Activated CD8-positive, alpha-beta memory T cell treated with anti-CD3 and anti-CD28 coated beads, Interleukin-2, amount 10 ng/mL, durations not matched to agents 7 days and 5 days (primary cell): ENCODE results near the gene CLEC1A. TPM values are rescaled to one million over a fixed set of nuclear protein-coding genes. Genes with fewer than 3 reads are reported as not detected.

Source experiments
- ATAC-seq: fragments of 150-1000 bp; cut with Tn5 transposase; one replicate; pipeline ENCODE4 v1.10.0; 2021; ENCODE audit warnings: moderate library complexity
- CTCF ChIA-PET: fragments of 350-600 bp; sonication (Branson Sonifier 250); formaldehyde crosslinking; loops from one replicate; lab custom pipeline; 2021; ENCODE audit warnings: antibody characterized with exemption; lab: Charles Lee
- DNase-seq: peaks from one replicate; pipeline ENCODE4 v3.0.0-alpha.2; 2020
- H3K27ac Mint-ChIP-seq: one replicate; pipeline ENCODE4 v1.8.0; 2021; ENCODE audit warnings: mild to moderate bottlenecking, mixed read lengths
- H3K27me3 Mint-ChIP-seq: one replicate; pipeline ENCODE4 v1.8.0; 2021; ENCODE audit warnings: mixed read lengths
- H3K36me3 Mint-ChIP-seq: one replicate; pipeline ENCODE4 v1.8.0; 2021; ENCODE audit warnings: mild to moderate bottlenecking, mixed read lengths
- H3K4me1 Mint-ChIP-seq: one replicate; pipeline ENCODE4 v1.8.0; 2021; ENCODE audit warnings: mixed read lengths
- H3K4me3 Mint-ChIP-seq: one replicate; pipeline ENCODE4 v1.8.0; 2021; ENCODE audit warnings: mild to moderate bottlenecking, moderate library complexity, mixed read lengths
- H3K9me3 Mint-ChIP-seq: one replicate; pipeline ENCODE4 v1.8.0; 2022; ENCODE audit warnings: low read depth, mixed read lengths
- total RNA-seq, 2 experiments: library from RNA; stranded (reverse); gene quantifications; one replicate each; pipeline ENCODE4 v1.2.3, GENCODE V29; 2021

CLEC1A gene
- total RNA-seq, 2 experiments from 2014 or later = not detected

DNA sequence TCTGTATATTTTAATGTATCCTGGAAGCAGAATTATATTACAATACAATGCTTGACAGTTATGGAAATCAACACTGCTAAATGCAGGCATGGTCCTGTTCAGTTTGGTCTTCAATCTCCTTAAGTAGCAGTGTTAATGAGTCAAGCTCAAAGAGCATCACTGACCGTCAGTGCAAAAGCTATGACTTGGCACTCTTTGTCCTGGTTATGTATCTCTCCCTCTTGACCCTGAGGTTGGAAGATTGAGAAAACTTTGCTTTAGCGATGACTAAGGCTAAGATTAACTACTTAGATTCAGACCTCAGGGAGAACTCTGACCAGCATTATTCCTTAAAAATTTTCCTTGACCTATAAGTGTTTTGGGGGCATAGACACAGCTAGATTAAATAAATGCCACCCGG, 20.3 kb upstream of the CLEC1A start:
- CTCF ChIA-PET = no interaction called here
- ATAC-seq (no peak), DNase-seq (no peak)
- Mint-ChIP-seq H3K36me3 (no peaks in the 10 kb centered on the region), H3K27ac (no peak overlapping the region), H3K4me3 (no peak overlapping the region), H3K4me1 (no peaks in the 10 kb centered on the region), H3K27me3 (peaks cover 12% of the 10 kb centered on the region), H3K9me3 (no peaks in the 10 kb centered on the region)

DNA sequence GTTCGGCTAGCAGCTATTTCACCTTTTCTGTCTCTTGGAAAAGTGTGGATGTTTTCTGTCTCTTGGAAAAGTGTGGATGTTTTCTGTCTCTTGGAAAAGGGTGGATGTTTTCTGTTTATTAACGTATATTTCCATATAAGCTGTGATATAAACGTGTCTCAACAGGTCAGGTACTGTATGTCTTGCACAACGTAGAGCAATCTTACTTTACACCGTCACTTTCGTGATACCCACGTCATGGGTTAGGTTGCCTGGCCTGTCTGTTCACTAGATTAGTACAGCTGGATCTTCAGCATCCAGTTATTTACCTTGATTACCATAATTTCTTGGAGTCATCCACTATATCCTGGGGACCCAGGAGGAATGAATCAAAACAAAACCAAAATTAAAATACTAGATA, 17.1 kb upstream of the CLEC1A start:
- DNase-seq (no peak), ATAC-seq (no peak)
- Mint-ChIP-seq H3K4me1 (no peaks in the 10 kb centered on the region), H3K9me3 (no peaks in the 10 kb centered on the region), H3K27me3 (peaks cover 14% of the 10 kb centered on the region), H3K27ac (no peak overlapping the region), H3K4me3 (no peak overlapping the region), H3K36me3 (no peaks in the 10 kb centered on the region)
- CTCF ChIA-PET = interaction anchor here (0.8 kb wide), 1 partner anchor 12 kb away, joined by 3 read pairs; no protein-coding TSS in a partner anchor

DNA sequence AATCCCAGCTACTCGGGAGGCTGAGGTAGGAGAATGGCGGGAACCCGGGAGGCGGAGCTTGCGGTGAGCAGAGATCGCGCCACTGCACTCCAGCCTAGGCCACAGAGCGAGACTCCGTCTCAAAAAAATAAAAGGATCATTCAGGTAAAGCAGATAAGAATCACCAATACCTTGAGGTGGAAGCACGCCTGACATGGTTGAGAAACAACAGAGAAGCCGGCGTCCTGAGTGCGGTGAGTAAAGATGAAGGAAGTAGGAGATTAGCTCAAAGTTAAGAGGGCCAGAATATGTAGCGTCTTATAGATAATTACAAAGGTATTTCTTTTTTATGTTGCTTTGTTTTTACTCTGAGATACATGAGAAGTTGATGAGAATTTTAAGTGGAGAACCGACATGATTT, 16.5 kb upstream of the CLEC1A start:
- Mint-ChIP-seq H3K36me3 (no peaks in the 10 kb centered on the region), H3K27ac (no peak overlapping the region), H3K27me3 (peaks cover 19% of the 10 kb centered on the region), H3K4me3 (no peak overlapping the region), H3K4me1 (no peaks in the 10 kb centered on the region), H3K9me3 (no peaks in the 10 kb centered on the region)
- no peak for ATAC-seq
- CTCF ChIA-PET = interaction anchor here (0.8 kb wide), 1 partner anchor 12 kb away, joined by 3 read pairs; no protein-coding TSS in a partner anchor
- DNase-seq = no peak

DNA sequence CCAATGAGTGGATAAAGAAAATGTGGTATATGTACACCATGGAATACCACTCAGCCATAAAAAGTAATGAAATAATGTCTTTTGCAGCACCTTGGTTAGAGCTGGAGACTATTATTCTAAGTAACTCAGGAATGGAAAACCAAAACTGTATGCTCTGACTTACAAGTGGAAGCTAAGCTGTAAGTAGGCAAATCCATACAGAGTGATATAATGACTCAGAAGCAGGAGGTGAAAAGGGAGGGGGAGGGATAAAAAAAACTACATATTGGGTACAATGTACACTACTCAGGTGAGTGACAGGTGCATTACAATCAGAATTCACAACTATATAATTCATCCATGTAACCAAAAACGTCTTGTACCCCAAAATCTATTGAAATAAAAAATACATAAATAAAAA, 15.1 kb upstream of the CLEC1A start:
- no peak overlapping the region for H3K4me3 Mint-ChIP-seq
- H3K4me1 Mint-ChIP-seq = no peaks in the 10 kb centered on the region
- H3K27ac Mint-ChIP-seq = no peak overlapping the region
- no peaks in the 10 kb centered on the region for H3K36me3 Mint-ChIP-seq
- peaks cover 14% of the 10 kb centered on the region for H3K27me3 Mint-ChIP-seq
- CTCF ChIA-PET = no interaction called here
- H3K9me3 Mint-ChIP-seq = no peaks in the 10 kb centered on the region
- no peak for DNase-seq
- ATAC-seq = no peak

DNA sequence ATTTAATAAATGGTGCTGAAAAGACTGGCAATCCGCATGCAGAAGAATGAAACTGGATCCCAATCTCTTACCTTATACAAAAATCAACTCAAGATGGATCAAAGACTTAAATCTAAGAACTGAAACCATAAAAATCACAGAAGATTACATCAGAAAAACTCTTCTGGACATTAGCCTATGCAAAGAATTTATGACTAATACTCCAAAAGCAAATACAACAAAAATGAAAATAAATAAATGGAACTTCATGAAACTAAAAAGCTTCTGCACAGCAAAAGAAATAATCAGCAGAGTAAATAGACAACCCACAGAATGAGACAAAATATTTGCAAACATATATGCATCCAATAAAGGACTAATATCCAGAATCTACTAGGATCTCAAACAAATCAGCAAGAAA, 14.3 kb upstream of the CLEC1A start:
- Mint-ChIP-seq H3K36me3 (no peaks in the 10 kb centered on the region), H3K27me3 (peaks cover 15% of the 10 kb centered on the region), H3K27ac (no peak overlapping the region), H3K9me3 (no peaks in the 10 kb centered on the region), H3K4me1 (no peaks in the 10 kb centered on the region), H3K4me3 (no peak overlapping the region)
- CTCF ChIA-PET = no interaction called here
- ATAC-seq (no peak), DNase-seq (no peak)

DNA sequence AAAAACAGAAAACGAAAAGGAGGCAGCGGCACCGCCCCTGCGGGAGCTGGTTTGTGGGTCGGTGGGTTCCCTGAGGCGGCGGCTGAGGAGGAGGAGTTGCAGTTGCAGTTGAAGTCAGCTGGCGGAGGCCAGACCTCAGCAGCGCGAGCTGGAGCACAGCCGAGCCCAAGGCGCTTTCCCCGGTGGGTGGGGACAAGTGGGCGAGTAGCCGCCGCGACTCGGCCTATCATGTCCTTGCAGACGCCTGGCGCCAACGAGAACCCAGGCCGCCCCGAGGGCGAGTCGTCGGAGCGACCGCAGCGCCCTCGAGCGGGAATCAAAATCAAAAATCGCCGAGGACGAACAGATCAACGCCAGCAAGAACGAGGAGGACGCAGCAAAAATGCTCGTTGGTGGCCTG, 12.7 kb upstream of the CLEC1A start:
- DNase-seq = no peak
- peaks cover 26% of the 10 kb centered on the region for H3K27me3 Mint-ChIP-seq
- no peaks in the 10 kb centered on the region for H3K4me1 Mint-ChIP-seq
- no peak overlapping the region for H3K4me3 Mint-ChIP-seq
- no peaks in the 10 kb centered on the region for H3K36me3 Mint-ChIP-seq
- H3K9me3 Mint-ChIP-seq = no peaks in the 10 kb centered on the region
- no peak overlapping the region for H3K27ac Mint-ChIP-seq
- CTCF ChIA-PET = no interaction called here
- ATAC-seq = no peak

DNA sequence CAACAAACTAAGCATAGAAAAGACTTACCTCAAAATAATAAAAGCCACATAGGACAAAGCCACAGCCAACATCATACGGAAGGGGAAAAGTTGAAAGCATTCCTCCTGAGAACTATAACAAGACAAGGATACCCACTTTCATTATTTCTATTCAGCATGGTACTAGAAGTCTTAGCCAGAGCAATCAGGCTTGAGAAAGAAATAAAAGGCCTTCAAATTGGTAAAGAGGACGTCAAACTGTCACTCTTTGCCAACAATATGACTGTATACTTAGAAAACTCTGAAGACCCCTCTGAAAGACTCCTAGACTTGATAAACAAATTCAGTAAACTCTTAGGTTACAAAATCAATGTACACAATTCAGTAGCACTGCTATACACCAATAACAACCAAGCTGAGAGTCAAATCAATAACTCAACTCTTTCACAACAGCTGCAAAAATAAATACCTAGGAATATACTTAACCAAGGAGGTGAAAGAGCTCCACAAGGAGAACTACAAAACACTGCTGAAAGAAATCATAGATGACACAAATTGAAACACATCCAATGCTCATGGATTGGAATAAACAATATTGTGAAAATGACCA, 11.6 kb upstream of the CLEC1A start:
- DNase-seq (no peak), ATAC-seq (no peak)
- no peaks in the 10 kb centered on the region for H3K36me3 Mint-ChIP-seq
- no peaks in the 10 kb centered on the region for H3K9me3 Mint-ChIP-seq
- H3K4me3 Mint-ChIP-seq = no peak overlapping the region
- H3K4me1 Mint-ChIP-seq = no peaks in the 10 kb centered on the region
- CTCF ChIA-PET = no interaction called here
- H3K27me3 Mint-ChIP-seq = peaks cover 37% of the 10 kb centered on the region
- no peak overlapping the region for H3K27ac Mint-ChIP-seq

DNA sequence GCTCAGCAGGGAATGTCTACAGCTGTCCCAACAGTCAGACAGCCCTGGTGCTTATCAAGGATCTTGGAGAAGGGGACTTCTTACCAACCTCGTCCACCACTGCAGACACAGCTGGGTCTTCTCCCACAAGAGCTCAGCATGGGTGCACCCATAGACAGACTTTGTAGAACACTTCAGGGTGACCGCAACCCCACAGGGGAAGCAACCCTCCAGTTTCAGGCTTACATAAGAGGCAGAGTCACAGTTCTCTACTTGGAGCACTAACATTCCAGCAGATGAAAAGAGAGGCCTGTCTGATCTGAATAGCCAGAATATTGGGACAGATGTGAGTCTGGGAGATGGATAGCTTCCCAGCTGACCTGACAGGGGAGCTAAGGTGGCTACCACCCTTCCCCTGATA, 3.5 kb upstream of the CLEC1A start:
- DNase-seq = no peak
- ATAC-seq = no peak
- Mint-ChIP-seq H3K36me3 (peaks cover 6% of the 10 kb centered on the region), H3K27me3 (peaks cover 34% of the 10 kb centered on the region), H3K27ac (no peak overlapping the region), H3K9me3 (peaks cover 4% of the 10 kb centered on the region), H3K4me3 (no peak overlapping the region), H3K4me1 (peaks cover 7% of the 10 kb centered on the region)
- CTCF ChIA-PET = no interaction called here

DNA sequence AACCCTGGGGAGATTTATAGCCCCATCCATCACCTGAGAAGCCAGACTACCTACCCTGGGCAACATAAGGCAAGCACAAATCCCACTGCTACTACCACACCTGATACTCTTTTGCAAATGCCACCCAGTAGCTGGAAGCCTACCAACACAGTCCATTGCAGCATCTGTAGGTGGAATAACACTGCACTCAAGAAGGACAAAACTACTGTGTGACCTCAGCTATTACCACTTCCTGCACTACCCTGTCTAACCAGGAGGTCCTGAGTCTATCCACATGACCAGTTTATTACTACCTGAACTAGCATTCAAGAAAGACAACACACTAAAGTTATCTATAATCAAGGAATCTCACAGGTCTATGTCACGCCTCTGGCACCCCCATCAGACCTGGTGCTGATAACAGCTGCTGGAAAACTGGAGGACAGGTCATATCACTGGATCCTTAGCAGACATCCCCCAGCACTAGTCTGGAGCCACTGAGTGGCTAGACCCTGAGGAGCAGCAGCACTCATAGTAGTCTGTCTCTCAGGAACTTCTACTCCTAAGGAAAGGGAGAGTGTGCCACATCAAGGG, 2.9 kb upstream of the CLEC1A start:
- Mint-ChIP-seq H3K9me3 (peaks cover 4% of the 10 kb centered on the region), H3K4me1 (peaks cover 7% of the 10 kb centered on the region), H3K27me3 (peaks cover 30% of the 10 kb centered on the region), H3K36me3 (peaks cover 6% of the 10 kb centered on the region), H3K27ac (no peak overlapping the region), H3K4me3 (no peak overlapping the region)
- no peak for ATAC-seq
- CTCF ChIA-PET = no interaction called here
- DNase-seq = no peak

DNA sequence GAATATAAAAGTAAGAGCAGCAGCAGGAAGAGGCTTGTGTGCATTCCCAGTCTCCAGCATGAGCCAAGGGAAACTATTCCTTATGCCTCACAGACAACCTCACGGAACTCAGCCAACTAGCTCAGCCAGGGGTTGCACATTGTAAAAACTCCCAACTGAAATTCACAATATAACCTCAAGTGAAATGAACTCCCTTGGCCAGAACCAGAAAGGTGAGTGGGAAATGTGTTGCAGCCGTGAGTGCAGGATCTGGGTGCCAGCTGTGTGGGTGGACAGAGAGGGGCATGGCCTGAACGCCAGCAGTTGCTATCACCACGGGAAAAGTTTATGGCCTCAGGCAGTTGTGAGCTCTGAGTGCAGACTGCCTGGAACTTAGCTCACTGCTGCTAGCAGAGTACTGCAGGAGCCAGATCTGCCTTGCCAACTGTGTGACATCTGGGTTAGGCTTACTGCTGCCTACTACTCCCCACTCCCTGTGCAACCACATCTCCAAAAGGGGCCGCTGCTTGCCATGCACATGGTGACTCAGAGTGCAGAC, 2.3 kb upstream of the CLEC1A start:
- DNase-seq = no peak
- Mint-ChIP-seq H3K27ac (no peak overlapping the region), H3K4me3 (no peak overlapping the region), H3K27me3 (peaks cover 24% of the 10 kb centered on the region), H3K9me3 (peaks cover 4% of the 10 kb centered on the region), H3K36me3 (peaks cover 6% of the 10 kb centered on the region), H3K4me1 (peaks cover 7% of the 10 kb centered on the region)
- ATAC-seq = no peak
- CTCF ChIA-PET = no interaction called here

DNA sequence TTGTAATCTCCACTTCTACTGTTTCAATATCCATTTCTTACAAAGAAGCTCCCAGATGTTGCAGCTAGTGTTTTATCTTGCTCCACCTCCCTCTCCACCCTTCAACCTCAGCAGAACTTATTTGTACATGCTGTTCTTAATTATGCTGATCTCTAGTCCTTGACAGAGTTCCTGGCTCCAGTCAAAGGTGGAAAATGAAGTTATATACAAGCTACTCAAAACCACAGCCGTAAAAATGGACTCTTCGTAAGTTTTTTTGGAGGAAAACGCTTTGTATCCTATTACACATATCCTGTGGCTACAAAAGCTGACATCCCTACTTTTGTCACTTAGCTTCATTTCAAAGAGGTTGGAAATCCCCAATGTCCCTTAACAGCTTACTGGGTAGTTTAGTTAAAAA, 1.3 kb downstream of the CLEC1A start:
- Mint-ChIP-seq H3K36me3 (no peaks in the 10 kb centered on the region), H3K4me1 (peaks cover 7% of the 10 kb centered on the region), H3K27me3 (peaks cover 5% of the 10 kb centered on the region), H3K9me3 (no peaks in the 10 kb centered on the region), H3K27ac (no peak overlapping the region), H3K4me3 (no peak overlapping the region)
- ATAC-seq (no peak), DNase-seq (no peak)
- CTCF ChIA-PET = no interaction called here

DNA sequence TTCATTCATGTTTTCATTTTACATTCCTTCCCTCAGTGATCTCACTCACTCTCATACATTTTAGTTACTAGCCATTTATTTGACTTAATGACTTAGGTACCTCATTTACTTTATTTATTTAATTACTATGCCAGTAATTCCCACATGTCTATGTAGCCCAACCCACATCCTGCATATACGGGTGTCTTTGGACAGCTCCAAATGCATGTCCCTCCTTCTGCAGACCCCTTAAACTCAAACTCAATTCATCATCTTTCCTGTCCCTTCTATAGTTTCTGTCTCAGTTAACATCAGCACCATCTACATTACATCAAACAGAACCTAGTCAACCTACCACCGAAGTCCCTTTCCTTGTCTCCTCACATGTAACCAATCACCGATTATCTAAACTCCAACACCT, 2.8 kb downstream of the CLEC1A start:
- Mint-ChIP-seq H3K27ac (no peak overlapping the region), H3K27me3 (peaks cover 6% of the 10 kb centered on the region), H3K4me1 (no peaks in the 10 kb centered on the region), H3K9me3 (no peaks in the 10 kb centered on the region), H3K4me3 (no peak overlapping the region), H3K36me3 (no peaks in the 10 kb centered on the region)
- DNase-seq (no peak), ATAC-seq (no peak)
- CTCF ChIA-PET = no interaction called here

DNA sequence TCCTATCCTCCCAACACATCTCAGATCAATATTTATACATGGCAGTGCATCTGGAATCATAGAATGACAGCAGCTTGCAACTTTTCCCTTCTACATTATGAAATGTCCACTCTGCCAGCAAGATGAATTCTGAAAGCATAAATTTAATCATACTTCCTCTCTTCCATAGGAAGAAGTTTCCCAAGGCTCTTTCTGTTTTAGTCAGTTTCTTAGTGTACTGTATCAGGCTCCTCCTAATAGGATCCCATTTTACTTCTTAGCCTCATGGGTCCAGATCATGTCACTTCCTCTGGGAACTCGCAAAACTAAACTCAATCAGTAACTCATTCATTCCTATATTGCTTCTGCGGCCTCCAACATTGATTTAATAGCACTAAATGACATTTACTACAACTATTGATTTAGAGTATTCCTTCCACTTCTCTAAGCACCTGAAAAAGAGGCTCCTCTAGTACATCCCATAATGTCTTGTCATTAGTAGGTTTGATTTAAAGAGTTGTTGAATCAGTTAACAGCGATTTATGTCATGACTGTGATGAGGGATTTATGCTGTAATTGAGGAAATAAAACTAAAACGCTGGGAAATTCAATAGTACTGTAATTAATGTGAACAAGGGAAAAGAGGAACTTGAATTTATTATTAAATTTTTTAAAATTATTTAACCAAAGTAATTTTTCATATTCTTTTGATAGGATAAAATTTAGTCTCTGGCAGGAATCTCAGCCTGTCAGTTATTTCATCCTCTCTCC, 4.0 kb downstream of the CLEC1A start:
- Mint-ChIP-seq H3K36me3 (no peaks in the 10 kb centered on the region), H3K9me3 (no peaks in the 10 kb centered on the region), H3K27me3 (peaks cover 13% of the 10 kb centered on the region), H3K4me3 (no peak overlapping the region), H3K4me1 (peaks cover 3% of the 10 kb centered on the region), H3K27ac (no peak overlapping the region)
- ATAC-seq = no peak
- no peak for DNase-seq
- CTCF ChIA-PET = no interaction called here
